Measurements from ENCODE around the gene NDUFAF2. TPM values are rescaled to one million over a fixed set of nuclear protein-coding genes. Genes with fewer than 3 reads are reported as not detected.

Gene NDUFAF2
- total and polyA plus RNA-seq, 9 donors: 24.8 to 81.7 (median 31.8) TPM

- TF ChIP-seq CTCF (IDR thresholded peaks at IDR 0.05): no peak
- TF ChIP-seq POLR2A (IDR thresholded peaks at IDR 0.05): no peak
- no peak for TF ChIP-seq EP300 (IDR thresholded peaks at IDR 0.05)
- Histone ChIP-seq H3K4me1 (ENCODE audit: insufficient read depth) (no peaks in the 10 kb centered on the region), H3K27ac (no peak overlapping the region), H3K9me3 (no peaks in the 10 kb centered on the region), H3K27me3 (no peaks in the 10 kb centered on the region), H3K4me3 (no peak overlapping the region), H3K36me3 (no peaks in the 10 kb centered on the region)
- WGBS, 3 donors: 80 to 86% (median 83%) methylated on average over 5 of the region's 5 CpGs
- intact Hi-C loops (cut with DNase I): no loop called here
- DNase-seq: no peak
Measured at GRCh38 chr5:61139094-61139873, 194.3 kb downstream of the NDUFAF2 start.

GRCh38 chr5:61139931-61140330 lies 194.9 kb downstream of the NDUFAF2 start:
- Histone ChIP-seq H3K9me3 (no peaks in the 10 kb centered on the region), H3K27me3 (no peaks in the 10 kb centered on the region), H3K4me1 (ENCODE audit: insufficient read depth) (no peaks in the 10 kb centered on the region), H3K27ac (no peak overlapping the region), H3K36me3 (no peaks in the 10 kb centered on the region), H3K4me3 (no peak overlapping the region)
- WGBS, 3 donors: 91 to 97% (median 96%) methylated on average over 4 of the region's 4 CpGs
- no peak for DNase-seq
- intact Hi-C loops (cut with DNase I): no loop called here
- TF ChIP-seq EP300 (IDR thresholded peaks at IDR 0.05) (no peak), POLR2A (IDR thresholded peaks at IDR 0.05) (no peak)

DNA sequence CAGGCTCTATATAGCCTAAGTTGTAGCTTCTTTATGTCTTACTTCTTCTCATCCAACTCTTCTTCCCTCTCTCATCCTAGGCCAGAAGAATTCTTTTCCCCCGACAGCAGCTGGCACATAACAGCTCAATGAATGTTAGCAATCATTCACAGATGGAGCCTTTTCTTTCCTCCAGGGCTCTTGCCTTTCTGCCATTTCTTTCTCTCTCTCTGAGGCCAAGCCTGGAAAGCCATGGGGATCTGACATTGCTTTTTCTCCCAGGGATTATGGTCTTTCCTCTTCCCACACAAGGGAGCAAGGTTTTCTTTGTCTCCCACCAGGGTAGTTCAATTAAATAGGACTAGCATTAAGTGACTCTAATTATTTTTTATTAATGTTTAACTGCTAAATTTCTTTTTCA lies 196.8 kb downstream of the NDUFAF2 start:
- Histone ChIP-seq H3K27ac (no peak overlapping the region), H3K9me3 (no peaks in the 10 kb centered on the region), H3K27me3 (no peaks in the 10 kb centered on the region), H3K4me1 (ENCODE audit: insufficient read depth) (no peaks in the 10 kb centered on the region), H3K36me3 (no peaks in the 10 kb centered on the region), H3K4me3 (no peak overlapping the region)
- no peak for TF ChIP-seq POLR2A (IDR thresholded peaks at IDR 0.05)
- TF ChIP-seq CTCF (IDR thresholded peaks at IDR 0.05): no peak
- no peak for TF ChIP-seq EP300 (IDR thresholded peaks at IDR 0.05)
- intact Hi-C loops (cut with DNase I): no loop called here
- whole genome bisulfite sequencing, 3 donors: 53 to 64% (median 57%) methylated on average over 1 of the region's 1 CpG
- DNase-seq: no peak

DNA sequence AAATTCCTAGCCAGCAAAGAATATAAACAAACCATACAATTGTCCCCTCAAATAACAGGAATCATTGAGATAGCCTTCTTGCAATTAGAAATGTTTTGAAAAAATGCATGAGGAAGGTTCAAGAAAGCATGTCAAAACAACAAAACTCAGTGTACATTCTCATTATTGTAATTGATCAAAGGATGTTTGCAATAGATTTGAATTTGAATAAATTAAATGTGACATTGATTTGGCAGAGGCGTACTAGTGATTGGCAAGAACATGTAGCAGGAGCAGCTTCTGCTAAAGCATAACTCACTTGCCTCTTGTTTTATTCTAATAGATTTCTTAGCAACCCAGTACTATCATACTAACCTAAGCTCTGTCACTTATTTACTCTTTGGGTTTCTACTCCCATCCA lies 197.4 kb downstream of the NDUFAF2 start:
- TF ChIP-seq POLR2A (IDR thresholded peaks at IDR 0.05): no peak
- no peak for TF ChIP-seq CTCF (IDR thresholded peaks at IDR 0.05)
- TF ChIP-seq EP300 (IDR thresholded peaks at IDR 0.05): no peak
- no peak overlapping the region for H3K4me3 ChIP-seq
- no peaks in the 10 kb centered on the region for H3K4me1 ChIP-seq (ENCODE audit: insufficient read depth)
- intact Hi-C loops (cut with DNase I): no loop called here
- H3K27me3 ChIP-seq: no peaks in the 10 kb centered on the region
- H3K9me3 ChIP-seq: no peaks in the 10 kb centered on the region
- WGBS, 3 donors: 93 to 99% (median 96%) methylated on average over 1 of the region's 1 CpG
- no peak overlapping the region for H3K27ac ChIP-seq
- DNase-seq: no peak
- no peaks in the 10 kb centered on the region for H3K36me3 ChIP-seq

DNA sequence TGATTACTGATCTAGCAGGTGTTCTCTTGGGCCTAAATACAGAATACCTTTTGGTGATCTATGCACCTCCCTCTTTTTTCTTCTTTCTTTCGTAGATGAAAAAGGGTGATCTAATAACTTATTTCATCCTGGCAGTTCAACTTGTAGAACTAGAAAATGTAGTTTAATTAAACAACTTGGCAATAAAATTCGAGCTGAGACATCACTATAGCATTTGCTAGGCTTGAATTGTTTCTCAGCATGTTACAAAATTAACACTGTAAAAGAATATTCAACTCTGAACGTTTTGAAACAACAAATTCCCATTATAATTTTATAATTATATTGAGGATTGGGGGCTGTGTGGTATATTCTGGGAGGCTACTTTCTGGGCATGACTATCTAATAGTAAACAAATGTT lies 197.8 kb downstream of the NDUFAF2 start:
- H3K4me3 ChIP-seq: no peak overlapping the region
- no peak for TF ChIP-seq POLR2A (IDR thresholded peaks at IDR 0.05)
- no peak for TF ChIP-seq EP300 (IDR thresholded peaks at IDR 0.05)
- no peak for TF ChIP-seq CTCF (IDR thresholded peaks at IDR 0.05)
- no peak for DNase-seq
- WGBS, 3 donors: 68 to 71% (median 69%) methylated on average over 3 of the region's 3 CpGs
- no peaks in the 10 kb centered on the region for H3K27me3 ChIP-seq
- H3K9me3 ChIP-seq: no peaks in the 10 kb centered on the region
- no peaks in the 10 kb centered on the region for H3K4me1 ChIP-seq (ENCODE audit: insufficient read depth)
- H3K36me3 ChIP-seq: no peaks in the 10 kb centered on the region
- intact Hi-C loops (cut with DNase I): no loop called here
- no peak overlapping the region for H3K27ac ChIP-seq
